OCI-M2 (cell line): Measurements from ENCODE around the gene MAPK4.
"Not testable (repeated sequence)": the region's sequence is repeated elsewhere in the genome, so short reads cannot be mapped to it uniquely, and the experiment has no call there.

Experiments used
- DNase-seq: peaks from one replicate; lab custom pipeline; 2025; ENCODE audit not compliant: unreplicated experiment; lab: John Stamatoyannopoulos, UW

MAPK4 gene

GRCh38 chr18:50559752-50560680 is at the start of gene MAPK4:
MAPK4 (plus strand) TSS chr18:50560087; CDS start chr18:50663959, 103,872 bp downstream.
- DNase-seq: no peak

- not testable (repeated sequence) for DNase-seq
These were observed 42.6 kb upstream of the MAPK4 start for GRCh38 chr18:50517277-50517676.

- no peak for DNase-seq
These were observed 40.9 kb upstream of the MAPK4 start for GRCh38 chr18:50518787-50519546.

GRCh38 chr18:50523165-50523564 is 36.7 kb upstream of the MAPK4 start:
- DNase-seq: no peak

- no peak for DNase-seq
These were observed 32.1 kb upstream of the MAPK4 start for GRCh38 chr18:50527636-50528307.

DNA sequence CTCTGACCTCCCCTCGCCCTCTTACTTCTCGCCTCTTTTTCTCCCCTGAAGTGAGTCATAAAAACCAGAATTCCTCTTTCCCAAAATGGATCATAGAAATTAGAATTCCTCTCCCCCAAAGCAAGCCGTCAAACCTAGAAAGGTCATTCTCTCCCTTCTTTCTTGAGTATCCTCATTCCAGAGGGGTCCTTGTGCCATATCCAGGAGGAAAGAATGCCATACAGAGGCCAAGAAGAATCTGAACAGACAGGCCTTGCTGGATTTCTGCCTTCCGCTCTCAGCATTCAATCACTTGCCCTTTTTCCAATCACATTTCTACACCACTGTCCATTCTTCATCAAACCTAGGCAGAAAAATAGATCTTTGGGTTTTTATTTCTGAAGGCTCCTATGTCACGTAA is 31.1 kb upstream of the MAPK4 start:
- DNase-seq: no peak

GRCh38 chr18:50533822-50534221 is 26.1 kb upstream of the MAPK4 start:
- DNase-seq: not testable (repeated sequence)

GRCh38 chr18:50544476-50544875 is 15.4 kb upstream of the MAPK4 start:
- DNase-seq: not testable (repeated sequence)

GRCh38 chr18:50545936-50546335 is 14.0 kb upstream of the MAPK4 start:
- DNase-seq: no peak

GRCh38 chr18:50548160-50548559 is 11.7 kb upstream of the MAPK4 start:
- no peak for DNase-seq

GRCh38 chr18:50551651-50552050 is 8.2 kb upstream of the MAPK4 start:
- DNase-seq: not testable (repeated sequence)

GRCh38 chr18:50558157-50558556 is 1.7 kb upstream of the MAPK4 start:
- DNase-seq: no peak

DNA sequence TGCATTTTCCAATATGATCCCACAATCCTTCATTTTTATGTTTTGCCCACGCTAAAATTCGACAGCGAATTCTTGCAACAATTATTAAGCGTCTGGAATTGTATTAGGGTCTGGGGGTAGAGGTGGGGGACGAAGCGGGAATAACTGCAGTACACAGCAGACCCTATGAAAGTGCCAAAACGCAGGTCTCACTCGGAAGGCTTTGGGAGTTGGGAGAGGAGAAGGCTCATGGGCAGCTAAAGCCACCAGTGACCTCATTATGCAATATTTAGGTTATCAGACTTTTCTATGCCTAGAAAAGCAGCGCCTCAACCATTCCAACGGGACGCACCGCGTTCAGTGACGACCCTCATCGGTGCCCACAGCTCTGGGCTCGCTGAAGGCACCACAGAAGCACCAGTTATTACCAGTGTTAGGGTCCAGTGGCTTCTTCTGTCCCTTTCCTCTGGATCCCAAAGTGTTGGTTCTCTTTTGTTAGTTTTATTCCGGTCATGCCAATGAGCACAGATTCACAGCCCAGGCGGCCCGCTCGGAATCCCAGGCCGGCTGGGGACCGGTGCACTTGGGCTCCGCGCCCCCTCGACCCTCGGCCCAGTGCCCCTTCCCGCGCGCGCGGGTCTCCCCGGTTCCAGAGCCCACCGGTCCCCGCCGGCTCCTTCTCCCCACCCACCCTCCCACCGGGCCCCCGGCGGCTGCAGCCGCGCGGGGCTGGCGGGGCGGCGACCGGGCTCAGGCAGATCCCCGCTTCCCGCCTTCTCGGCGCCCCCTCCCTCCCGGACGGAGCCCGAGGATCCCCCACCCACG is 737 bp upstream of the MAPK4 start:
- no peak for DNase-seq

DNA sequence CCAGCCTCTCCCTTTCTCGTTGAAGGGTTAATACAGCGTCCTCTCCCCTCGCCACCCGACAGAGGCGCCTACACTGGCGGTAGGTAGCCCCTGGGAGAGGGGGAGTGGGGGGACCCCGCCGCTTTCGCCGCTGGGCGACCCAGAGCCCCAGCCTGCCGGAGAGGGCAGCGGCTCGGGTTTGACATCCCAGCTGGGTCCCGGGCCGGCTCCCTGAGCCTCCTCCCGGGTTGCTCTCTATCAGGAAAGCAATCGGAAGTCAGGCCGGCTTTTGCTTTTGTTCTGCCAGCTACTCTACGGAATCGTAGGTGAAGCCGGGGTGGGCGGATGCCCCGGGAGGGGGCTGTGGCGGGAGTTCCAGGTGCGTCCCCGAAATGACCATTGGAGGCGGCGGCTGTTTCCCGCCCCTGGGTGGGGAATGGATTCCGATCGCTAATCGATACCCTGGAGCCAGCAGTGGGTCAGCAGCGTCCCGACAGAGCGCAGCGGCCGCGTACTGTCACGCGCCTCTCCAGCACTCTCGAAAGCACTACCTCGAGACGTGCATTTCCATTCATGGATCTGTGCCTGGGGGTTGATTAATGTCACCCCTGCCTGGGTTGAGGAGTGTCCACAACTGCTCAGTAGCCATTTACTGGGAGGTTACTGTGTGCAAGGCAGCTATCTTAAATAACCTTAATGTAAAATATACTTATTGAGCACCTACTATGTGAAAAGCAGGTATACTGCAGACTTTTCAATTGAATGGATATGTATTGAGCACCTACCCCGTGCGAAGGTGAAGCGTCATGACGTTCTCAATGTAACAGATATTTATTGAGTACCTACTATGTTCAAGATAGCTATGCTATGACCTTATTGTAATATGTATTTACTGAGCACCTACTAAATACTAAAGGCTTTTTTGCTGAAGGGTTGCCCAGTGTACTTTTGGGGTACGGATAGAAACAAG is 1.1 kb downstream of the MAPK4 start:
- no peak for DNase-seq

- not testable (repeated sequence) for DNase-seq
These were observed 2.4 kb downstream of the MAPK4 start for GRCh38 chr18:50562258-50562657.

- DNase-seq: no peak
These were observed 2.8 kb downstream of the MAPK4 start for GRCh38 chr18:50562686-50563085.

DNA sequence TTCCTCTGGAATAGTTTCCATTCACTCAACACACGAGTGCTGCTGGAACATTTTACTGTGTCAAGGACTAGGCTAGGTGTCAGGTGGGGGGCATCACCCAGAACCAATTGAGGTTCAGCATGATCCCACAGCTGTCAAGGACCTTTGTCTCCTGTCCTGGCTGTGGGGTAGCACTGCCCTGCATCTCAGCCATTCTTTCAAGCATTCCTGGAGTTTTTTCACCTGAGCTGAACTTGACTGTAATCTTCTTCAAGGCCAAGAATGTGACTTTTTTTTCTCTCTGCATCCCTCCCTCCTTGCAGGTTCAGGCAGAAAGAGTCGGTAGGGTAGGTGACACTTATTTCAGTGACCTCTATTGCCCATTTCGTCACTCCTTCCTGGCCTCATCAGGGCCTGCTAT is 3.5 kb downstream of the MAPK4 start:
- no peak for DNase-seq

- peak; percentile 51 for DNase-seq
These were observed 10.0 kb downstream of the MAPK4 start for GRCh38 chr18:50569930-50570329.

DNA sequence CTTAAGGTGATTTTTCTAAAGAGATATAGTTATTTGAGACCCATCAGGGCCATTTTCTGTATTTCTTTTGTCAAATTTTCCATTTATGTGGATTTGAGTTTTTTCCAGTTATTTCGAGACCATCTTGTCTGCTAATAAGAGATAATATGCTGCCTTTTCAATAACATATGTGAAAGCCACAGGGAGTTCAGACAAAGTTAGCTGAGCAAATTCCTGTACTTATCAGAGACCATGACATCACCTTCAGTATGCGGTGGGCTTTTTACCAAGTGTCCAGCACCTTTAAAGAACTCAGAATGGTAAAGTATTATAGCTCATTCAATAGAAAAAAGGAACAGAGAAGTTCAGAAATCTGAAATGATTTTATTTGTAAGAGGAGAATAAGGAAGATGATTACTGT is 11.7 kb downstream of the MAPK4 start:
- no peak for DNase-seq
